ENCODE data around the gene JAML. TPM values are rescaled to one million over a fixed set of nuclear protein-coding genes. Genes with fewer than 3 reads are reported as not detected.
"Not testable (repeated sequence)": the region's sequence is repeated elsewhere in the genome, so short reads cannot be mapped to it uniquely, and the experiment has no call there.

JAML gene
- total RNA-seq, 2 experiments from 2014 or later: 67.5 to 71.4 TPM

DNA sequence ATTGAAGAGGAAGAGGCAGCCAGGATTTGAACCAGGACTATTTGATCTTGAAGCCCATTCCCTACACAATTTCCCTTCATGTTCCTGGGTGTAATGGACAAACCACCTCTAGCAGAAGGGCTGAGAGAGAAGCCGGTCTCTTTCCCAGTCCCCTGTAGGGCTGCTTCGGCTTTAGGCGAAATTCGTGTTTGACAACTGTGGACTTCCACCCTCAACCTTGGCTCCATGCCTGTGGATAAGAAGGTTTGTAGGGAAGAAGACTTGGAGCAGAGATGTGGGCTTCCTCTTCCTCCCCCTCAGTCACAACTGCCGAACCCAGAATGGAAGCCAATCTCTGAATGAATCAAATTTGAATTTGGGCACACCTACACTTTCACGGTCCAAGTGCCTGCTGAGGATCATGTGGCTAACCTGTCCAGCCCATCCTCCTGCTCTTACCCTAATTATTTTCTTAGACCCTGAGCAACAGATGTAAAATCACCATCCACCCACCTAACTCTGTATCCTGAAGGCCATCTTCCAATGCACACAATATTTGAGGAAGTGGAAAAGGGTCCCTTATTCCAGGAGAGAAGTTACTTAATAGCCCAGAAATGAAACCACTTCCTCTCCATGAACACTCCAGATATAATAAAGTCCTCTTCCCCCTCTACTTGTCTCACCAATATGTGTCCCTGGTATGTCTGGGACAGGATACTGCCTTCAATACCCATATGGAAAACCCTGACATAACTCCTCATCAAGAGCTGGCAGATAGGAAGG is 38.3 kb downstream of the JAML start:
- Mint-ChIP-seq H3K4me3 (no peak overlapping the region), H3K9me3 (peaks cover 5% of the 10 kb centered on the region), H3K27ac (no peak overlapping the region), H3K36me3 (ENCODE audit: low read depth) (peaks cover 6% of the 10 kb centered on the region), H3K27me3 (ENCODE audit: low read depth) (peaks cover 4% of the 10 kb centered on the region), H3K4me1 (ENCODE audit: low read depth) (no peaks in the 10 kb centered on the region)
- intact Hi-C loops (cut with micrococcal nuclease): no loop called here
- no peak for DNase-seq
- CTCF ChIA-PET: interaction anchor here (0.6 to 2.1 kb wide), 3 partner anchors 12 to 108 kb away, joined by 3 to 16 read pairs (median 4); no protein-coding TSS in a partner anchor

GRCh38 chr11:118184784-118185579 is 39.8 kb downstream of the JAML start:
- Mint-ChIP-seq H3K4me1 (ENCODE audit: low read depth) (no peaks in the 10 kb centered on the region), H3K27ac (no peak overlapping the region), H3K27me3 (ENCODE audit: low read depth) (peaks cover 4% of the 10 kb centered on the region), H3K9me3 (no peaks in the 10 kb centered on the region), H3K36me3 (ENCODE audit: low read depth) (no peaks in the 10 kb centered on the region), H3K4me3 (no peak overlapping the region)
- DNase-seq: no peak
- CTCF ChIA-PET: interaction anchor here (0.6 to 2.1 kb wide), 6 partner anchors 9 to 385 kb away, joined by 3 to 16 read pairs (median 3); partner anchors contain the start of gene SCN2B
- intact Hi-C loops (cut with micrococcal nuclease): no loop called here

DNA sequence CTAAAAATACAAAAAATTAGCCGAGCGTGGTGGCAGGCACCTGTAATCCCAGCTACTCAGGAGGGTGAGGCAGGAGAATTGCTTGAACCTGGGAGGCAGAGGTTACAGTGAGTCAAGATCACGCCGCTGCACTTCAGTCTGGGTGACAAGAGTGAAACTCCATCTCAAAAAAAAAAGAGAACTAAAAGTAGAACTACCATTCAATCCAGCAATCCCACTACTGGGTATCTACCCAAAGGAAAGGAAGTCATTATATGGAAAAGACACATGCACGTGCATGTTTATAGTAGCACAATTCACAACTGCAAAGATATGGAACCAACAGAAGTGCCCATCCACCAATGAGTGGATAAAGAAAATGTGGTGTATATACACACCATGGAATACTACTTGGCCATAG is 41.1 kb downstream of the JAML start:
- H3K27ac Mint-ChIP-seq; H3K9me3 Mint-ChIP-seq; H3K4me1 Mint-ChIP-seq (ENCODE audit: low read depth); DNase-seq; H3K36me3 Mint-ChIP-seq (ENCODE audit: low read depth); H3K4me3 Mint-ChIP-seq; H3K27me3 Mint-ChIP-seq (ENCODE audit: low read depth); intact Hi-C loops (cut with micrococcal nuclease): not testable (repeated sequence)
- CTCF ChIA-PET: interaction anchor here (0.6 kb wide), 1 partner anchor 39 kb away, joined by 3 read pairs; no protein-coding TSS in a partner anchor

GRCh38 chr11:118180300-118180703 is 44.5 kb downstream of the JAML start:
- intact Hi-C loops (cut with micrococcal nuclease): no loop called here
- CTCF ChIA-PET: interaction anchor here (0.9 to 4.0 kb wide), 6 partner anchors 9 to 115 kb away, joined by 3 to 41 read pairs (median 4); no protein-coding TSS in a partner anchor
- Mint-ChIP-seq H3K27me3 (ENCODE audit: low read depth) (peaks cover 2% of the 10 kb centered on the region), H3K36me3 (ENCODE audit: low read depth) (no peaks in the 10 kb centered on the region), H3K4me3 (no peak overlapping the region), H3K27ac (no peak overlapping the region), H3K4me1 (ENCODE audit: low read depth) (no peaks in the 10 kb centered on the region), H3K9me3 (no peaks in the 10 kb centered on the region)
- DNase-seq: peak; percentile 22

DNA sequence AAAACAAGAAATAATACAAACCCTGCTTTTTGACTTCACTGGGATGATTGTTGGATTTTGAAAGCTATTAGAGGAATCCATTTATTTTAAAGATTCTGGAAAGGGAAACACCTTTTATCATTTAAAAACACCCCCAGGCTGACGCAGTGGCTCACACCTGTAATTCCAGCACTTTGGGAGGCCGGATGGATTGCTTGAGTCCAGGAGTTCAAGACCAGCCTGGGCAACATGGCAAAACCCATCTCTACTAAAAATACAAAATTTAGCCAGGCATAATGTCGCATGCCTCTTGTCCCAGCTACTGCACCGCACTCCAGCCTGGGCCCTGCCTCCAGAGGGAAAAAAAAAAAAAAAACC is 48.1 kb downstream of the JAML start:
- Mint-ChIP-seq H3K9me3 (no peaks in the 10 kb centered on the region), H3K36me3 (ENCODE audit: low read depth) (no peaks in the 10 kb centered on the region), H3K27ac (no peak overlapping the region), H3K4me3 (no peak overlapping the region), H3K4me1 (ENCODE audit: low read depth) (peaks cover under 1% of the 10 kb centered on the region), H3K27me3 (ENCODE audit: low read depth) (peaks cover 2% of the 10 kb centered on the region)
- intact Hi-C loops (cut with micrococcal nuclease): loop anchor here (10.0 kb wide), 1 partner anchor 232 kb away; no protein-coding TSS in a partner anchor
- CTCF ChIA-PET: interaction anchor here (1.0 kb wide), 1 partner anchor 8 kb away, joined by 3 read pairs; no protein-coding TSS in a partner anchor
- no peak for DNase-seq

DNA sequence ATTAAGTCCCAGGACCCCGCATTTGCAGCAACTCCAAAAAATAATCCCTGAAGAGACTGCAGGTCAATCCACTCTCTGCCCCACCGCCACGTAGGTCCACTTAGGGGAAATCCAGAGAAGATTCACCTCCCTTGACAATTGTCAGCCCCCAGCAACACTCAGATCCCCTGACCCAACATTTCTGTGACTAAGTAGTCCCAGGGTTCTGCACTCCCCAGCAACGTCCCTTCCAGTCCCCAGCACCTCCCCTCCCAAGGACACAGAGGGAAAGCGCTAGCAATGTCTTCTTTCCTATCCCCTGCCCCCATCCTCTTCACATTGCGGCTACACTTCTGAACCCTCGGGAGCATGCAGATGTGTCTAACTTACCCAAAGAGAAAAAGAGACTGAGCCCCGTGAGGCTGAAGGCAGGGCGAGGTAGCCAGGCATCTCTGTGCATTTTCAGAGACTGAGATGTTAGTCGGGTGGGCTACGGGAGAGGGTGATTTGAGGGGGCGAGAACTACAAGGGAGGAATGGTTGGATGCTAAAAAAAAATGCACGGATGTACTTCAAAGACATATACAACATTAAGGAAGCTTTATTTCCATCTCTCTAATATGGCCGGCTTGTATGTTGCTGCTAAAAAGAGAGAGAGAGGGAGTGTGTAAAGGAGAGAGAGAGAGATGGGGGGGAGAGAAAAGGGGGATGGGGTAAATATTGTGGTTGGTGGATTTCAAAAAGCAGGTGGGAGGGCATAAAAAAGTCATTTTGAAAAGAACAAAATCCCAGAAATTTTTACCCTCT is 48.6 kb downstream of the JAML start, which contains the start of gene SCN2B:
SCN2B (minus strand) TSS at position 647 of the 785 bp plus-strand sequence; CDS start at position 439, 208 bp downstream.
- H3K36me3 Mint-ChIP-seq (ENCODE audit: low read depth): no peaks in the 10 kb centered on the region
- no peaks in the 10 kb centered on the region for H3K9me3 Mint-ChIP-seq
- no peak within 1 kb of the TSS for H3K27ac Mint-ChIP-seq
- CTCF ChIA-PET: interaction anchor here (1.0 kb wide), 1 partner anchor 9 kb away, joined by 3 read pairs; no protein-coding TSS in a partner anchor
- DNase-seq: no peak
- no peak within 1 kb of the TSS for H3K4me3 Mint-ChIP-seq
- intact Hi-C loops (cut with micrococcal nuclease): loop anchor here (10.0 kb wide), 1 partner anchor 231 kb away; no protein-coding TSS in a partner anchor
- peaks cover 2% of the 10 kb centered on the region for H3K27me3 Mint-ChIP-seq (ENCODE audit: low read depth)
- peaks cover 2% of the 10 kb centered on the region for H3K4me1 Mint-ChIP-seq (ENCODE audit: low read depth)

GRCh38 chr11:118175031-118175992 is 49.5 kb downstream of the JAML start:
- H3K4me3 Mint-ChIP-seq: no peak overlapping the region
- H3K36me3 Mint-ChIP-seq (ENCODE audit: low read depth): no peaks in the 10 kb centered on the region
- DNase-seq: no peak
- H3K27me3 Mint-ChIP-seq (ENCODE audit: low read depth): peaks cover 2% of the 10 kb centered on the region
- intact Hi-C loops (cut with micrococcal nuclease): loop anchor here (10.0 kb wide), 1 partner anchor 231 kb away; no protein-coding TSS in a partner anchor
- no peak overlapping the region for H3K27ac Mint-ChIP-seq
- CTCF ChIA-PET: interaction anchor here (2.0 kb wide), 1 partner anchor 31 kb away, joined by 7 read pairs; no protein-coding TSS in a partner anchor
- H3K4me1 Mint-ChIP-seq (ENCODE audit: low read depth): peaks cover 2% of the 10 kb centered on the region
- no peaks in the 10 kb centered on the region for H3K9me3 Mint-ChIP-seq

GRCh38 chr11:118174006-118174567 is 50.7 kb downstream of the JAML start:
- no peaks in the 10 kb centered on the region for H3K36me3 Mint-ChIP-seq (ENCODE audit: low read depth)
- CTCF ChIA-PET: interaction anchor here (2.0 kb wide), 1 partner anchor 30 kb away, joined by 7 read pairs; no protein-coding TSS in a partner anchor
- peaks cover 2% of the 10 kb centered on the region for H3K4me1 Mint-ChIP-seq (ENCODE audit: low read depth)
- no peak overlapping the region for H3K4me3 Mint-ChIP-seq
- DNase-seq: no peak
- no peaks in the 10 kb centered on the region for H3K27me3 Mint-ChIP-seq (ENCODE audit: low read depth)
- H3K27ac Mint-ChIP-seq: no peak overlapping the region
- intact Hi-C loops (cut with micrococcal nuclease): loop anchor here (5.0 to 10.0 kb wide), 2 partner anchors 229 to 352 kb away; partner anchors contain the start of gene FXYD2
- no peaks in the 10 kb centered on the region for H3K9me3 Mint-ChIP-seq

DNA sequence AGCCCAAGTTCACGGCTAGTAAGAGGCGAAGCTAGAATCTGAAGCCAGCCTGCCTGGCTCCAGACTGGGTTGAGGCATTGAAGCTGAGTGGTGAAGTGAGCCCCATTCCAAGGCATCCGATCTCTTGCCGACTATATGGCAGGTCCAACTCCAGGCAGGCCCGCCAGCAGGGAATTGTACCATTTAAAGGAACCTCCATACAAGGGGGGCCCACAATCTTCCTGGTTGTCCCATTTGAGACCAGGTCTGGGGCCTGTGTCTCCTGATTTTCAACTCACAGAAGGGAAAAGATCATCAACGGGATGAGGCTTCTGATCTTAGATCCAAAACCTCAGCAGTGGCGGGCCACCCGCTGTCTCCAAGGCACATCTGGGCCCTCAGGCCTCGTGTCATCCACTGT is 52.5 kb downstream of the JAML start:
- Mint-ChIP-seq H3K27me3 (ENCODE audit: low read depth) (peaks cover 2% of the 10 kb centered on the region), H3K36me3 (ENCODE audit: low read depth) (no peaks in the 10 kb centered on the region), H3K9me3 (no peaks in the 10 kb centered on the region), H3K4me1 (ENCODE audit: low read depth) (peaks cover 2% of the 10 kb centered on the region), H3K4me3 (no peak overlapping the region), H3K27ac (no peak overlapping the region)
- CTCF ChIA-PET: interaction anchor here (0.6 to 5.4 kb wide), 40 partner anchors 9 to 434 kb away, joined by 3 to 105 read pairs (median 4); partner anchors contain the start of genes MPZL2 and SCN4B
- intact Hi-C loops (cut with micrococcal nuclease): loop anchor here (5.0 to 10.0 kb wide), 2 partner anchors 228 to 350 kb away; partner anchors contain the start of gene FXYD2
- DNase-seq: no peak

GRCh38 chr11:118171269-118172062 is 53.3 kb downstream of the JAML start:
- Mint-ChIP-seq H3K27me3 (ENCODE audit: low read depth) (peaks cover 2% of the 10 kb centered on the region), H3K4me3 (no peak overlapping the region), H3K4me1 (ENCODE audit: low read depth) (peaks cover 2% of the 10 kb centered on the region), H3K9me3 (no peaks in the 10 kb centered on the region), H3K27ac (no peak overlapping the region), H3K36me3 (ENCODE audit: low read depth) (no peaks in the 10 kb centered on the region)
- DNase-seq: peak; percentile 84
- intact Hi-C loops (cut with micrococcal nuclease): loop anchor here (1.0 to 10.0 kb wide), 3 partner anchors 26 to 349 kb away; partner anchors contain the start of gene FXYD2
- CTCF ChIA-PET: interaction anchor here (0.6 to 5.4 kb wide), 58 partner anchors 9 to 464 kb away, joined by 3 to 105 read pairs (median 4); partner anchors contain the start of genes MPZL2, MPZL3 and SCN4B

All from activated naive CD4-positive, alpha-beta T cell treated with anti-CD3 and anti-CD28 coated beads for 36 hours (primary cell).